HepG2 (cell line): ENCODE data around the gene TM9SF3. TPM values are rescaled to one million over a fixed set of nuclear protein-coding genes. Genes with fewer than 3 reads are reported as not detected.

Experiments
- ATAC-seq: fragments of 200-7000 bp; cut with Tn5 transposase; 3 replicates; pipeline ENCODE4 v1.9.1; 2020; ENCODE audit warnings: mild to moderate bottlenecking, moderate library complexity
- BruUV-seq: library from RNA; stranded (reverse); fragments of 400-500 nt; replicated peaks from 2 replicates; lab custom pipeline; 2021; lab: Mats Ljungman, UMichigan
- CTCF ChIA-PET: fragments of 300-600 bp; formaldehyde crosslinking; extraction: SDS; loops from one replicate; lab custom pipeline; 2021; ENCODE audit warnings: low total read pairs, inconsistent platforms, low intra/inter-chr PET ratio; lab: Yijun Ruan, JAX
- POLR2A ChIA-PET: fragments of 350-600 bp; sonication (Branson Sonifier 250); formaldehyde crosslinking; loops from one replicate; lab custom pipeline; 2020; ENCODE audit warnings: antibody characterized with exemption, inconsistent platforms; lab: Yijun Ruan, JAX
- DNase-seq: peaks from one replicate; pipeline ENCODE4 v3.0.0-alpha.2; 2015; ENCODE audit warnings: low spot score
- FAIRE-seq: peaks from 3 replicates; lab custom pipeline; 2011; peaks lifted over from hg19 to GRCh38; lab: Jason Lieb, UNC
- H2AFZ ChIP-seq: one replicate; pipeline ENCODE4 v1.6.1; 2011; ENCODE audit warnings: low read length, inconsistent platforms
- H3K27ac ChIP-seq: fragments of 300-600 bp; 3 replicates; pipeline ENCODE4 v1.8.0; 2011; ENCODE audit warnings: mixed run types, mild to moderate bottlenecking, mixed read lengths, low read length, inconsistent platforms; ENCODE audit not compliant: insufficient read depth; ENCODE audit errors: extremely low read length
- H3K27me3 ChIP-seq, 2 experiments: fragments of 200-600 bp in 1 of 2; 2 replicates in 1 of 2; 3 replicates in 1 of 2; pipeline versions ENCODE4 v1.6.0 to v1.8.0; 2011; ENCODE audit warnings: low read length in 2 of 2, mild to moderate bottlenecking in 2 of 2, moderate library complexity in 2 of 2, inconsistent platforms in 1 of 2; ENCODE audit not compliant: insufficient read depth in 2 of 2, control insufficient read depth in 1 of 2
- H3K36me3 ChIP-seq, 2 experiments: fragments of 200-600 bp in 1 of 2; replicated peaks in 1 of 2; 2 replicates in 1 of 2; 3 replicates in 1 of 2; pipeline versions ENCODE4 v1.5.1 to v1.8.0; 2011; ENCODE audit warnings: low read length in 2 of 2, inconsistent platforms in 1 of 2; ENCODE audit not compliant: insufficient read depth in 2 of 2, control insufficient read depth in 1 of 2
- H3K4me1 ChIP-seq: 2 replicates; pipeline ENCODE4 v1.5.1; 2012; ENCODE audit warnings: low read length, inconsistent platforms; ENCODE audit not compliant: insufficient read depth
- H3K4me2 ChIP-seq: 2 replicates; pipeline ENCODE4 v1.6.0; 2011; ENCODE audit warnings: low read depth, low read length, inconsistent platforms
- H3K4me3 ChIP-seq, 3 experiments: fragments of 200-600 bp in 1 of 3; sonication (generic), shearing (Covaris generic) in 1 of 3; replicated peaks in 1 of 3; 2 replicates each; pipeline ENCODE4 v1.5.1; 2011 to 2016; ENCODE audit warnings: low read length in 3 of 3, inconsistent platforms in 2 of 3, low read depth in 2 of 3, mild to moderate bottlenecking in 2 of 3, control low read depth in 1 of 3, mixed read lengths in 1 of 3; ENCODE audit not compliant: insufficient read depth in 1 of 3
- H3K79me2 ChIP-seq: one replicate; pipeline ENCODE4 v1.6.1; 2011; ENCODE audit warnings: low read length, inconsistent platforms; ENCODE audit not compliant: insufficient read depth
- H3K9ac ChIP-seq: 2 replicates; pipeline ENCODE4 v1.6.0; 2011; ENCODE audit warnings: mild to moderate bottlenecking, low read depth, low read length, inconsistent platforms; ENCODE audit not compliant: insufficient read depth
- H3K9me3 ChIP-seq: 2 replicates; pipeline ENCODE4 v1.5.1; 2012; ENCODE audit warnings: mild to moderate bottlenecking, low read length
- H4K20me1 ChIP-seq: 2 replicates; pipeline ENCODE4 v1.6.0; 2011; ENCODE audit warnings: inconsistent platforms, mild to moderate bottlenecking, low read length, moderate library complexity; ENCODE audit not compliant: insufficient read depth
- ARNT ChIP-seq: fragments of 450-650 bp; IDR thresholded peaks from 2 replicates; pipeline ENCODE4 v1.6.1; 2017
- BORCS8-MEF2B ChIP-seq: sonication (generic); formaldehyde crosslinking; IDR thresholded peaks from 2 replicates; pipeline ENCODE4 v1.8.0; 2022; ENCODE audit warnings: mild to moderate bottlenecking, missing genetic modification reagents
- JDP2 ChIP-seq: sonication (generic); formaldehyde crosslinking; IDR thresholded peaks from 2 replicates; pipeline ENCODE4 v1.8.1; 2022; ENCODE audit warnings: missing genetic modification reagents, borderline replicate concordance
- JUND ChIP-seq: sonication (generic); formaldehyde crosslinking; IDR thresholded peaks from 2 replicates; pipeline ENCODE4 v1.8.0; 2022; ENCODE audit warnings: mild to moderate bottlenecking, missing genetic modification reagents
- MTA1 ChIP-seq: sonication (generic); formaldehyde crosslinking; IDR thresholded peaks from 2 replicates; pipeline ENCODE4 v1.4.0; 2020; ENCODE audit warnings: missing genetic modification reagents, mild to moderate bottlenecking, borderline replicate concordance
- MXD4 ChIP-seq: IDR thresholded peaks from 2 replicates; pipeline ENCODE4 v1.6.1; 2016; ENCODE audit warnings: mild to moderate bottlenecking, missing biosample characterization, missing genetic modification reagents
- MZF1 ChIP-seq: sonication (generic); formaldehyde crosslinking; IDR thresholded peaks from 2 replicates; pipeline ENCODE4 v1.8.1; 2023; ENCODE audit warnings: mild to moderate bottlenecking, missing genetic modification reagents, borderline replicate concordance
- PHF20 ChIP-seq: sonication (generic); formaldehyde crosslinking; IDR thresholded peaks from 2 replicates; pipeline ENCODE4 v1.5.0; 2020; ENCODE audit warnings: mild to moderate bottlenecking, missing genetic modification reagents
- PHF21A ChIP-seq: sonication (generic); formaldehyde crosslinking; IDR thresholded peaks from 2 replicates; pipeline ENCODE4 v1.5.0; 2020; ENCODE audit warnings: mild to moderate bottlenecking, missing genetic modification reagents
- RBM22 ChIP-seq: fragments of 200-400 bp; formaldehyde crosslinking; optimal IDR thresholded peaks from 2 replicates; pipeline ENCODE3; 2017; ENCODE audit warnings: mild to moderate bottlenecking, low read length, moderate library complexity
- TBX2 ChIP-seq: sonication (generic); formaldehyde crosslinking; IDR thresholded peaks from 2 replicates; pipeline ENCODE4 v1.5.0; 2020; ENCODE audit warnings: missing genetic modification reagents, mild to moderate bottlenecking, borderline replicate concordance
- ZNF350 ChIP-seq: sonication (generic); formaldehyde crosslinking; IDR thresholded peaks from 2 replicates; pipeline ENCODE4 v1.4.0; 2020; ENCODE audit warnings: mild to moderate bottlenecking, low read depth, missing genetic modification reagents, borderline replicate concordance
- WGBS: methylation state at CpG from one replicate; pipeline ENCODE4 v1.1.6; 2017; ENCODE audit warnings: low lambda C conversion rate; 5-methylcytosine and 5-hydroxymethylcytosine counted together
- in situ Hi-C: cut with HindIII; loops from 2 replicates; pipeline ENCODE4 v1.10.0; 2017; ENCODE audit warnings: low pct_unique_long_range_greater_than_20kb; ENCODE audit not compliant: extremely low pct_ligation_motif_present
- intact Hi-C: fragments of 100-400 bp; cut with micrococcal nuclease; formaldehyde crosslinking; loops from one replicate; pipeline ENCODE4 v1.10.0; 2022; ENCODE audit not compliant: unreplicated experiment
- polyA plus RNA-seq, 8 experiments: library from polyadenylated mRNA; depleted of rRNA in 3 of 8; stranded (reverse) in 7 of 8; unstranded in 1 of 8; fragments of >200 nt; fragmentation: Illumina TruSeq in 4 of 8; extraction: Trizol in 4 of 8; gene quantifications; 2 replicates each; pipeline versions ENCODE4 v1.2.1 to v1.2.3, GENCODE V29; 2011 to 2016; ENCODE audit warnings: low read depth in 4 of 8, missing spikeins in 1 of 8, mixed read lengths in 1 of 8; ENCODE audit not compliant: insufficient read depth in 1 of 8
- total RNA-seq, 5 experiments: library from RNA; depleted of rRNA; stranded (reverse); fragments of >200 nt; fragmentation: Illumina TruSeq; extraction: Trizol; gene quantifications; 2 replicates each; pipeline ENCODE4 v1.2.3, GENCODE V29; 2016; ENCODE audit warnings: low read depth in 1 of 5
- TF ChIP-seq, protein P1 (sequence below): sonication (generic); formaldehyde crosslinking; IDR thresholded peaks from 2 replicates; pipeline ENCODE4 v1.5.0; 2020; ENCODE audit warnings: missing genetic modification reagents
- TF ChIP-seq, protein P2 (sequence below): sonication (generic); formaldehyde crosslinking; IDR thresholded peaks from 2 replicates; pipeline ENCODE4 v1.9.0; 2021; ENCODE audit warnings: missing genetic modification reagents, borderline replicate concordance
- TF ChIP-seq, protein P3 (sequence below): sonication (generic); formaldehyde crosslinking; IDR thresholded peaks from 2 replicates; pipeline ENCODE4 v1.8.1; 2023; ENCODE audit warnings: missing genetic modification reagents, mild to moderate bottlenecking, borderline replicate concordance
- TF ChIP-seq, protein P4 (sequence below): sonication (generic); formaldehyde crosslinking; IDR thresholded peaks from 2 replicates; pipeline ENCODE4 v1.5.0; 2020; ENCODE audit warnings: missing genetic modification reagents, mild to moderate bottlenecking, borderline replicate concordance

TM9SF3 gene
- total and polyA plus RNA-seq, 2 of the 13 experiments (the other 11 are each of a cell fraction or from before 2014, with no cell fraction given), result 43.8 to 120 TPM

DNA sequence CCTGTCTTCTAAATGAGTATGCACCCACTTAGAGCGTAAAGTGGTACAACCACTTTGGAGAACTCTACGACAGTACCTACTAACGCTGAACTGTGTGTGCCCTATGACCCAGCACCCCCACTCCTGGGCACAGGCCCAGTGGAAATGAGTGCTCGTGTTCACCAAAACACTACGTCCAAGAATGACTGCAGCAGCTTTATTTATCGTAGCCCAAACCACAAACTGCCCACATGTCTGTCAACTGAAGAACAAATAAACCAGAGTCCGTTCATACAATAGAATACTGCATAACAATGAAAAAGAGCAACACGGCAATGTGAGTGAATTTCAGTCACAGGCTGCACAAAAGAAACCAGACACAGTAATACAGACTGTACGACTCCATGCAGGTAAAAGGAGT, 108.5 kb downstream of the TM9SF3 start:
- WGBS, result 22% methylated on average over 7 of the region's 9 CpGs
- Histone ChIP-seq H3K9me3 (no peaks in the 10 kb centered on the region), H3K9ac (no peak overlapping the region), H2AFZ (no peak overlapping the region), H3K27ac (no peak overlapping the region), H3K27me3 (peaks cover 6 to 19% of the 10 kb centered on the region in 2 experiments; a peak in 3 of 5 replicates), H3K4me1 (no peaks in the 10 kb centered on the region), H4K20me1 (no peaks in the 10 kb centered on the region), H3K4me3 (no peak overlapping the region), H3K79me2 (no peaks in the 10 kb centered on the region), H3K4me2 (no peak overlapping the region), H3K36me3 (no peaks in the 10 kb centered on the region)
- CTCF ChIA-PET, result no interaction called here
- intact Hi-C loops (no loop called here), in situ Hi-C loops (no loop called here)
- BruUV-seq, result no TSS peak
- POLR2A ChIA-PET, result no interaction called here
- DNase-seq (no peak), FAIRE-seq (no peak), ATAC-seq (no peak)
- no peak for TF ChIP-seq MXD4
- TF ChIP-seq, protein P1, sequence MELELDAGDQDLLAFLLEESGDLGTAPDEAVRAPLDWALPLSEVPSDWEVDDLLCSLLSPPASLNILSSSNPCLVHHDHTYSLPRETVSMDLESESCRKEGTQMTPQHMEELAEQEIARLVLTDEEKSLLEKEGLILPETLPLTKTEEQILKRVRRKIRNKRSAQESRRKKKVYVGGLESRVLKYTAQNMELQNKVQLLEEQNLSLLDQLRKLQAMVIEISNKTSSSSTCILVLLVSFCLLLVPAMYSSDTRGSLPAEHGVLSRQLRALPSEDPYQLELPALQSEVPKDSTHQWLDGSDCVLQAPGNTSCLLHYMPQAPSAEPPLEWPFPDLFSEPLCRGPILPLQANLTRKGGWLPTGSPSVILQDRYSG (CRISPR knock-in tag), result no peak
- TF ChIP-seq JUND, result no peak

DNA sequence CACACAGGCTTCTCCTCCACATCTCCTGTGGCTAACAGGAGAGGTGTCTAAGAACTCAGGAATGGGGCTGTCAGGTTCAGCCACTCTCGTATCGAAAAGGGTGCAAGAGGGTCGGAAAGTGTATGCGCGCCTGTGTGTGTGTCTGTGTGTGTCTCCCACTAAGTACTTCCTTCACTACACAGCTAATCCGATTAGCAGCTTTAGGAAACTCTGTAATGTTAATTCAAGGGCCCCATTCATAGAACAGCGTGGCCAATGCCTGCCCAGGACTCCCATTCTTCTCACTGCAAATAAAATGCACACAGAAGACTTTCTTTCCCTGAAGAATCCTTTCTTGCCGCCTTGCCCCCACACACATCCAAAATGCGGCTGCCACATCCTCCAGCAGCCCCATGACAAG, 112.9 kb downstream of the TM9SF3 start:
- Histone ChIP-seq H3K4me3 (no peak overlapping the region), H3K27me3 (peaks cover 8 to 27% of the 10 kb centered on the region in 2 experiments; a peak in 3 of 5 replicates), H3K4me1 (no peaks in the 10 kb centered on the region), H2AFZ (no peak overlapping the region), H3K9me3 (no peaks in the 10 kb centered on the region), H3K27ac (no peak overlapping the region), H3K4me2 (no peak overlapping the region), H3K79me2 (no peaks in the 10 kb centered on the region), H3K9ac (no peak overlapping the region), H3K36me3 (no peaks in the 10 kb centered on the region), H4K20me1 (no peaks in the 10 kb centered on the region)
- no peak for ATAC-seq
- intact Hi-C loops (no loop called here), in situ Hi-C loops (no loop called here)
- no TSS peak for BruUV-seq
- POLR2A ChIA-PET, result no interaction called here
- TF ChIP-seq TBX2 (CRISPR knock-in tag) (no peak), JDP2 (no peak), MZF1 (no peak), RBM22 (no peak), MTA1 (CRISPR knock-in tag) (no peak), BORCS8-MEF2B (CRISPR knock-in tag) (no peak), ZNF350 (CRISPR knock-in tag) (no peak), ARNT (no peak), PHF21A (CRISPR knock-in tag) (no peak), PHF20 (CRISPR knock-in tag) (no peak)
- TF ChIP-seq, protein P2, sequence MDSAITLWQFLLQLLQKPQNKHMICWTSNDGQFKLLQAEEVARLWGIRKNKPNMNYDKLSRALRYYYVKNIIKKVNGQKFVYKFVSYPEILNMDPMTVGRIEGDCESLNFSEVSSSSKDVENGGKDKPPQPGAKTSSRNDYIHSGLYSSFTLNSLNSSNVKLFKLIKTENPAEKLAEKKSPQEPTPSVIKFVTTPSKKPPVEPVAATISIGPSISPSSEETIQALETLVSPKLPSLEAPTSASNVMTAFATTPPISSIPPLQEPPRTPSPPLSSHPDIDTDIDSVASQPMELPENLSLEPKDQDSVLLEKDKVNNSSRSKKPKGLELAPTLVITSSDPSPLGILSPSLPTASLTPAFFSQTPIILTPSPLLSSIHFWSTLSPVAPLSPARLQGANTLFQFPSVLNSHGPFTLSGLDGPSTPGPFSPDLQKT (CRISPR knock-in tag), result no peak
- TF ChIP-seq, protein P3, sequence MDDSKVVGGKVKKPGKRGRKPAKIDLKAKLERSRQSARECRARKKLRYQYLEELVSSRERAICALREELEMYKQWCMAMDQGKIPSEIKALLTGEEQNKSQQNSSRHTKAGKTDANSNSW, result no peak
- TF ChIP-seq, protein P4, sequence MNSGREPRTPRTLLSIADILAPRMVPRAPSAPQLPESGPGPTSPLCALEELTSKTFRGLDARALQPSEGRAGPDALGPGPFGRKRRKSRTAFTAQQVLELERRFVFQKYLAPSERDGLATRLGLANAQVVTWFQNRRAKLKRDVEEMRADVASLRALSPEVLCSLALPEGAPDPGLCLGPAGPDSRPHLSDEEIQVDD (CRISPR knock-in tag), result no peak
- DNase-seq, result no peak
- FAIRE-seq, result no peak
- 43% methylated on average over 9 of the region's 9 CpGs for WGBS
- CTCF ChIA-PET, result no interaction called here
